DMS 273 treated with DMSO at 0.1 percent for 48 hours (cell line): Measurements from ENCODE around the gene ABTB2.
"Not testable (repeated sequence)": the region's sequence is repeated elsewhere in the genome, so short reads cannot be mapped to it uniquely, and the experiment has no call there.

Source experiments
- DNase-seq: peaks from one replicate; lab custom pipeline; 2025; lab: John Stamatoyannopoulos, UW

Gene ABTB2

GRCh38 chr11:34238533-34238932 is 119.3 kb downstream of the ABTB2 start:
- DNase-seq = no peak

- DNase-seq = no peak
Observed at GRCh38 chr11:34236572-34236971, 121.2 kb downstream of the ABTB2 start.

GRCh38 chr11:34235591-34236071 is 122.2 kb downstream of the ABTB2 start:
- no peak for DNase-seq

- no peak for DNase-seq
Observed at GRCh38 chr11:34235189-34235588, 122.6 kb downstream of the ABTB2 start.

- no peak for DNase-seq
Observed at GRCh38 chr11:34234086-34234740, 123.6 kb downstream of the ABTB2 start.

- DNase-seq = no peak
Observed at GRCh38 chr11:34233215-34233614, 124.6 kb downstream of the ABTB2 start.

GRCh38 chr11:34232807-34233206 is 125.0 kb downstream of the ABTB2 start:
- no peak for DNase-seq

- DNase-seq = no peak
Observed at GRCh38 chr11:34226210-34226609, 131.6 kb downstream of the ABTB2 start.

GRCh38 chr11:34225091-34225490 is 132.7 kb downstream of the ABTB2 start:
- DNase-seq = no peak

GRCh38 chr11:34224434-34224966 is 133.3 kb downstream of the ABTB2 start:
- no peak for DNase-seq

GRCh38 chr11:34223907-34224306 is 133.9 kb downstream of the ABTB2 start:
- no peak for DNase-seq

GRCh38 chr11:34223021-34223813 is 134.6 kb downstream of the ABTB2 start:
- no peak for DNase-seq

- no peak for DNase-seq
Observed at GRCh38 chr11:34222030-34222429, 135.8 kb downstream of the ABTB2 start.

- no peak for DNase-seq
Observed at GRCh38 chr11:34219941-34220370, 137.9 kb downstream of the ABTB2 start.

GRCh38 chr11:34219279-34219678 is 138.5 kb downstream of the ABTB2 start:
- DNase-seq = no peak

- DNase-seq = not testable (repeated sequence)
Observed at GRCh38 chr11:34218756-34219155, 139.1 kb downstream of the ABTB2 start.

- no peak for DNase-seq
Observed at GRCh38 chr11:34218067-34218466, 139.7 kb downstream of the ABTB2 start.

GRCh38 chr11:34216706-34217105 is 141.1 kb downstream of the ABTB2 start:
- DNase-seq = no peak

- DNase-seq = no peak
Observed at GRCh38 chr11:34215806-34216453, 141.9 kb downstream of the ABTB2 start.

- no peak for DNase-seq
Observed at GRCh38 chr11:34214961-34215805, 142.6 kb downstream of the ABTB2 start.

- no peak for DNase-seq
Observed at GRCh38 chr11:34213366-34213765, 144.4 kb downstream of the ABTB2 start.

- DNase-seq = no peak
Observed at GRCh38 chr11:34212566-34212965, 145.2 kb downstream of the ABTB2 start.
